22Rv1 (cell line): ENCODE data around the gene CEP164.

ENCODE experiments used
- CTCF ChIP-seq: fragments of 450-650 bp; IDR thresholded peaks from 2 replicates; pipeline ENCODE4 v1.5.1; 2017; ENCODE audit warnings: mild to moderate bottlenecking
- ZFX ChIP-seq: fragments of 450-650 bp; IDR thresholded peaks from 2 replicates; pipeline ENCODE4 v1.6.1; 2017; ENCODE audit warnings: antibody characterized with exemption, borderline replicate concordance

- peak; percentile 29; the same call in 1 of the 2 replicates for TF ChIP-seq CTCF
- no peak for TF ChIP-seq ZFX
Observed at GRCh38 chr11:117443266-117444186, 115.9 kb downstream of the CEP164 start.
